ENCODE measurements around the gene SYK. TPM values are rescaled to one million over a fixed set of nuclear protein-coding genes. Genes with fewer than 3 reads are reported as not detected.

The SYK gene
- total and polyA plus RNA-seq, 2 experiments from 2014 or later: 4.9 to 5.1 TPM

- H3K27ac ChIP-seq: no peak overlapping the region
- DNase-seq (ENCODE audit: low spot score): no peak
- H3K79me2 ChIP-seq: no peaks in the 10 kb centered on the region
- H3K36me3 ChIP-seq (replicated peaks; ENCODE audit: insufficient read depth, low read depth): no peaks in the 10 kb centered on the region
- H3K4me2 ChIP-seq: no peak overlapping the region
- H3K9me2 ChIP-seq (replicated peaks; ENCODE audit: insufficient read depth): no peaks in the 10 kb centered on the region
- H3K4me3 ChIP-seq: no peak overlapping the region
- H4K20me1 ChIP-seq (ENCODE audit: insufficient read depth, poor library complexity, severe bottlenecking): no peaks in the 10 kb centered on the region
- TF ChIP-seq CTCF (IDR thresholded peaks at IDR 0.05; ENCODE audit: poor library complexity): no peak
- TF ChIP-seq EZH2phosphoT487 (IDR thresholded peaks at IDR 0.05; ENCODE audit: low read depth, severe bottlenecking, unreplicated experiment): no peak
- TF ChIP-seq EZH2 (IDR thresholded peaks at IDR 0.05; ENCODE audit: borderline replicate concordance): no peak
- no peaks in the 10 kb centered on the region for H3K27me3 ChIP-seq
- WGBS (ENCODE audit: low lambda C conversion rate, missing lambda C conversion rate): 93% methylated on average over 2 of the region's 2 CpGs
- no peaks in the 10 kb centered on the region for H3K9me3 ChIP-seq (ENCODE audit: low read depth)
- H2AFZ ChIP-seq: no peak overlapping the region
- no peaks in the 10 kb centered on the region for H3K4me1 ChIP-seq (ENCODE audit: insufficient read depth)
These were observed 11.9 kb downstream of the SYK start for GRCh38 chr9:90813523-90813922.

- Histone ChIP-seq H3K4me3 (no peak overlapping the region), H3K27ac (no peak overlapping the region), H3K27me3 (no peaks in the 10 kb centered on the region), H4K20me1 (ENCODE audit: insufficient read depth, poor library complexity, severe bottlenecking) (no peaks in the 10 kb centered on the region), H3K4me1 (ENCODE audit: insufficient read depth) (no peaks in the 10 kb centered on the region), H3K36me3 (replicated peaks; ENCODE audit: insufficient read depth, low read depth) (no peaks in the 10 kb centered on the region), H3K79me2 (no peaks in the 10 kb centered on the region), H2AFZ (no peak overlapping the region), H3K9me3 (ENCODE audit: low read depth) (no peaks in the 10 kb centered on the region), H3K4me2 (no peak overlapping the region), H3K9me2 (replicated peaks; ENCODE audit: insufficient read depth) (no peaks in the 10 kb centered on the region)
- 93% methylated on average over 4 of the region's 4 CpGs for WGBS (ENCODE audit: low lambda C conversion rate, missing lambda C conversion rate)
- DNase-seq (ENCODE audit: low spot score): no peak
- TF ChIP-seq CTCF (IDR thresholded peaks at IDR 0.05; ENCODE audit: poor library complexity) (no peak), EZH2phosphoT487 (IDR thresholded peaks at IDR 0.05; ENCODE audit: low read depth, severe bottlenecking, unreplicated experiment) (no peak), EZH2 (IDR thresholded peaks at IDR 0.05; ENCODE audit: borderline replicate concordance) (no peak)
These were observed 12.7 kb downstream of the SYK start for GRCh38 chr9:90814355-90814754.

- DNase-seq (ENCODE audit: low spot score): no peak
- no peak overlapping the region for H3K4me2 ChIP-seq
- TF ChIP-seq EZH2phosphoT487 (IDR thresholded peaks at IDR 0.05; ENCODE audit: low read depth, severe bottlenecking, unreplicated experiment) (no peak), CTCF (IDR thresholded peaks at IDR 0.05; ENCODE audit: poor library complexity) (no peak), EZH2 (IDR thresholded peaks at IDR 0.05; ENCODE audit: borderline replicate concordance) (no peak)
- no peaks in the 10 kb centered on the region for H3K36me3 ChIP-seq (replicated peaks; ENCODE audit: insufficient read depth, low read depth)
- no peak overlapping the region for H2AFZ ChIP-seq
- no peaks in the 10 kb centered on the region for H3K27me3 ChIP-seq
- H3K9me3 ChIP-seq (ENCODE audit: low read depth): no peaks in the 10 kb centered on the region
- no peak overlapping the region for H3K27ac ChIP-seq
- H3K79me2 ChIP-seq: no peaks in the 10 kb centered on the region
- H3K4me1 ChIP-seq (ENCODE audit: insufficient read depth): no peaks in the 10 kb centered on the region
- no peaks in the 10 kb centered on the region for H3K9me2 ChIP-seq (replicated peaks; ENCODE audit: insufficient read depth)
- 70% methylated on average over 13 of the region's 13 CpGs for WGBS (ENCODE audit: low lambda C conversion rate, missing lambda C conversion rate)
- no peak overlapping the region for H3K4me3 ChIP-seq
- H4K20me1 ChIP-seq (ENCODE audit: insufficient read depth, poor library complexity, severe bottlenecking): no peaks in the 10 kb centered on the region
These were observed 13.7 kb downstream of the SYK start for GRCh38 chr9:90815183-90815943.
